GM10248 (cell line): Measurements from ENCODE around the gene SCG2.

Source experiments
- CTCF ChIA-PET: fragments of 300-600 bp; sonication (Branson Sonifier 250); formaldehyde crosslinking; extraction: SDS; loops from one replicate; lab custom pipeline; 2021; ENCODE audit warnings: antibody characterized with exemption; lab: Yijun Ruan, JAX
- POLR2A ChIA-PET: fragments of 350-650 bp; sonication (Branson Sonifier 250); formaldehyde crosslinking; extraction: SDS; loops from one replicate; lab custom pipeline; 2020; ENCODE audit warnings: antibody characterized with exemption; lab: Yijun Ruan, JAX
- DNase-seq: peaks from one replicate; pipeline ENCODE4 v3.0.0; 2012; ENCODE audit errors: extremely low spot score
- TF ChIP-seq, protein P1 (sequence below): IDR thresholded peaks from 2 replicates; pipeline ENCODE4 v1.5.1; 2012; ENCODE audit warnings: mild to moderate bottlenecking, low read depth; ENCODE audit errors: extremely low read depth, missing control alignments, control extremely low read depth

The SCG2 gene

DNA sequence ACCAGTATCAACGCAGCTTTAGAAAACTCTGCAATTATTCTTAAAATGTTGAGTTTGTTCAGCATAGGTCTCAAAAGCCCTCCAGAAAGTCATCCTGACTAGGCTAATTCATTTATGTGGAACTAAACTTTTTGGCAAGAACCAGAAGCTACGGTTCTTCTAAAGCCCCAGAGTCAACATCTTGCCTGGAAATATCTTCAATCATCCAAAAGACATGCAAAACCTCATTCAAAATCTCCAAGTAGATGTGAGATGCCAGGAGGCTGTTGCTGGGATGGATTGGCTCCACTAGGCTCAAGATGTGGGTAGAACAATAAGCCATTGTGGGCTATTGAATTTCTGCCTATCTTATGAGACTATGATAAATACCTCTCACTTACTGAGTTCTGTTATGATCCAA, 2.1 kb upstream of the SCG2 start:
- POLR2A ChIA-PET, result no interaction called here
- TF ChIP-seq, protein P1, sequence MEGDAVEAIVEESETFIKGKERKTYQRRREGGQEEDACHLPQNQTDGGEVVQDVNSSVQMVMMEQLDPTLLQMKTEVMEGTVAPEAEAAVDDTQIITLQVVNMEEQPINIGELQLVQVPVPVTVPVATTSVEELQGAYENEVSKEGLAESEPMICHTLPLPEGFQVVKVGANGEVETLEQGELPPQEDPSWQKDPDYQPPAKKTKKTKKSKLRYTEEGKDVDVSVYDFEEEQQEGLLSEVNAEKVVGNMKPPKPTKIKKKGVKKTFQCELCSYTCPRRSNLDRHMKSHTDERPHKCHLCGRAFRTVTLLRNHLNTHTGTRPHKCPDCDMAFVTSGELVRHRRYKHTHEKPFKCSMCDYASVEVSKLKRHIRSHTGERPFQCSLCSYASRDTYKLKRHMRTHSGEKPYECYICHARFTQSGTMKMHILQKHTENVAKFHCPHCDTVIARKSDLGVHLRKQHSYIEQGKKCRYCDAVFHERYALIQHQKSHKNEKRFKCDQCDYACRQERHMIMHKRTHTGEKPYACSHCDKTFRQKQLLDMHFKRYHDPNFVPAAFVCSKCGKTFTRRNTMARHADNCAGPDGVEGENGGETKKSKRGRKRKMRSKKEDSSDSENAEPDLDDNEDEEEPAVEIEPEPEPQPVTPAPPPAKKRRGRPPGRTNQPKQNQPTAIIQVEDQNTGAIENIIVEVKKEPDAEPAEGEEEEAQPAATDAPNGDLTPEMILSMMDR, result no peak
- DNase-seq, result no peak
- CTCF ChIA-PET, result interaction anchor here (0.8 to 1.7 kb wide), 3 partner anchors 12 to 194 kb away, joined by 3 to 4 read pairs (median 4); no protein-coding TSS in a partner anchor

DNA sequence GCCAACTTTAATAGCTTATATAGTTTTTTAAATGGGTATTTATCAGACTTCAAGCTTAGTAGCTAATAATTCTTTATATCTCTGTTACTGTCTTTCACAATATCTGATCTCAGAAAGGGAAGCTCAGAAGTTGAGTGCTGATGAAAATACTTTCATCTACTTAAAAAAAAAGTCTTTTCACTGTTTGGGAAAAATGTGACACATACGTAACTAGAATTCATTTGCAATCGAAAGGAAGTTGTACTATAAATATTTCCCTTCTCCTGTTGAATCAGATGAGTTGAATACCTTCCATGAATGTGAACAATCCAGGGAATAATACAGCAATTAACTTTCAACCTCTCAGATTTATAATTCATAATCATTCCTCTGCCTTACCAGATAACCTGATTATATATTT, 811 bp upstream of the SCG2 start:
- POLR2A ChIA-PET, result no interaction called here
- TF ChIP-seq, protein P1, result no peak
- CTCF ChIA-PET, result interaction anchor here (1.0 to 2.1 kb wide), 5 partner anchors 8 to 41 kb away, joined by 3 to 9 read pairs (median 3); no protein-coding TSS in a partner anchor
- no peak for DNase-seq

GRCh38 chr2:223601018-223601417, 1.1 kb downstream of the SCG2 start:
- no peak for DNase-seq
- TF ChIP-seq, protein P1, result no peak
- ChIA-PET CTCF (interaction anchor here (0.9 to 1.6 kb wide), 3 partner anchors 12 to 23 kb away, joined by 3 to 7 read pairs (median 3); no protein-coding TSS in a partner anchor), POLR2A (no interaction called here)

DNA sequence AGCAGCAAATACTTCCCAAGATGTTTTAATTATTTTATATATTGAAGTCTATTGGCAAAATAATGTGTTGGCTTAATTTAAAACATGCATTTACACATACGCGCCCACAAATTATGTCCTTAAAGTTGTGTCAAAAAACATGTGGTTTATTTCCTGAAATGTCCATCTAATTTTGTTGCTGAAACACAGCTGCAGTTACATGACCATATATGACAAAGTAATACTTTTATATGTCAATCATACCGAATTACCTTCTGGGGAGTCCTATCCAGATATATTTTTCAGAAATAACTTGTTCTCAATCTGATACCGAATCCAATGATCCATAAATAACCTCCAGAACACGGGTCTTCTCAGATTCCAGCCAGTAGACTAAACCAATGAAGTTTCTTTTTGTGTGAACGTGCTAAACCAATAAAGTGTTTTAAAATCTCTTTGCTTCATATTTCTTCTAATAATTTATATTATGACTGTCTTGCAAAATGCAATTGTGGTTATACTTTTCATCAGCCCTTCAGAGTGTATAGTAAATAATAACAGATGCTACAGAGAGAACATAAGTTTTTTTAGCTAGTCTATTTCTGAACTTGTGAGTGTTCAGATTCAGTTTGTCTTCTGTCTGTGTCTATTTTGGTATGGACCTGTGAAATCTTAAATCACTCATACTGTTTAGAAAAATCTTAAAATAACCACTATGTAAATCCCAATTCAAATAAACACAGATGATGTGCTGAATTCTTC, 2.4 kb downstream of the SCG2 start:
- ChIA-PET POLR2A (no interaction called here), CTCF (interaction anchor here (0.7 to 1.2 kb wide), 2 partner anchors 11 to 12 kb away, joined by 3 to 4 read pairs; no protein-coding TSS in a partner anchor)
- DNase-seq, result no peak
- TF ChIP-seq, protein P1, result no peak

GRCh38 chr2:223598994-223599639, 3.0 kb downstream of the SCG2 start:
- ChIA-PET CTCF (interaction anchor here (0.7 to 2.3 kb wide), 2 partner anchors 12 to 18 kb away, joined by 3 to 9 read pairs; no protein-coding TSS in a partner anchor), POLR2A (no interaction called here)
- no peak for DNase-seq
- TF ChIP-seq, protein P1, result no peak

GRCh38 chr2:223597076-223597475, 5.1 kb downstream of the SCG2 start:
- ChIA-PET CTCF (interaction anchor here (1.4 to 2.3 kb wide), 2 partner anchors 12 to 16 kb away, joined by 5 to 9 read pairs; no protein-coding TSS in a partner anchor), POLR2A (no interaction called here)
- DNase-seq, result no peak
- TF ChIP-seq, protein P1, result no peak
